Activated CD8-positive, alpha-beta memory T cell treated with anti-CD3 and anti-CD28 coated beads, Interleukin-2, amount 10 ng/mL, durations not matched to agents 7 days and 5 days (primary cell): Measurements from ENCODE around the gene POLR3GL. TPM values are rescaled to one million over a fixed set of nuclear protein-coding genes. Genes with fewer than 3 reads are reported as not detected.
A peak's percentile ranks its signal among the peaks of the same experiment; 100 is the strongest.
"Not testable (repeated sequence)": the region's sequence is repeated elsewhere in the genome, so short reads cannot be mapped to it uniquely, and the experiment has no call there.

ENCODE experiments used
- ATAC-seq: fragments of 150-1000 bp; cut with Tn5 transposase; one replicate; pipeline ENCODE4 v1.10.0; 2021; ENCODE audit warnings: moderate library complexity
- CTCF ChIA-PET: fragments of 350-600 bp; sonication (Branson Sonifier 250); formaldehyde crosslinking; loops from one replicate; lab custom pipeline; 2021; ENCODE audit warnings: antibody characterized with exemption; lab: Charles Lee
- DNase-seq: peaks from one replicate; pipeline ENCODE4 v3.0.0-alpha.2; 2020
- H3K27ac Mint-ChIP-seq: one replicate; pipeline ENCODE4 v1.8.0; 2021; ENCODE audit warnings: mild to moderate bottlenecking, mixed read lengths
- H3K27me3 Mint-ChIP-seq: one replicate; pipeline ENCODE4 v1.8.0; 2021; ENCODE audit warnings: mixed read lengths
- H3K36me3 Mint-ChIP-seq: one replicate; pipeline ENCODE4 v1.8.0; 2021; ENCODE audit warnings: mild to moderate bottlenecking, mixed read lengths
- H3K4me1 Mint-ChIP-seq: one replicate; pipeline ENCODE4 v1.8.0; 2021; ENCODE audit warnings: mixed read lengths
- H3K4me3 Mint-ChIP-seq: one replicate; pipeline ENCODE4 v1.8.0; 2021; ENCODE audit warnings: mild to moderate bottlenecking, moderate library complexity, mixed read lengths
- H3K9me3 Mint-ChIP-seq: one replicate; pipeline ENCODE4 v1.8.0; 2022; ENCODE audit warnings: low read depth, mixed read lengths
- total RNA-seq, 2 experiments: library from RNA; stranded (reverse); gene quantifications; one replicate each; pipeline ENCODE4 v1.2.3, GENCODE V29; 2021

The POLR3GL gene
- 10 to 100 TPM; 23.5 to 29.1 TPM for total RNA-seq

- CTCF ChIA-PET, result interaction anchor here (0.6 to 9.4 kb wide), 11 partner anchors 7 to 119 kb away, joined by 3 to 95 read pairs (median 7); partner anchors contain the start of genes NUDT17 and RBM8A
- Mint-ChIP-seq H3K27ac (peak within 1 kb of the TSS; percentile 91), H3K4me1 (peaks cover 49% of the 10 kb centered on the region), H3K36me3 (peaks cover 13% of the 10 kb centered on the region), H3K9me3 (peaks cover 2% of the 10 kb centered on the region), H3K4me3 (peak within 1 kb of the TSS; percentile 86), H3K27me3 (no peaks in the 10 kb centered on the region)
- ATAC-seq (peak; percentile 93), DNase-seq (peak; percentile 97)
These were observed at the start of gene POLR3GL, which contains the start of gene ANKRD34A for GRCh38 chr1:145964328-145965118. POLR3GL (plus strand) TSS chr1:145964690; CDS start chr1:145974866, 10,176 bp downstream. ANKRD34A (minus strand) TSS chr1:145964575; CDS start chr1:145961759, 2,816 bp downstream.

- Mint-ChIP-seq H3K27ac (no peak overlapping the region), H3K27me3 (no peaks in the 10 kb centered on the region), H3K36me3 (peaks cover 27% of the 10 kb centered on the region), H3K4me1 (peaks cover 46% of the 10 kb centered on the region), H3K4me3 (peak overlapping the region; percentile 28), H3K9me3 (no peaks in the 10 kb centered on the region)
- ATAC-seq (no peak), DNase-seq (no peak)
- CTCF ChIA-PET, result interaction anchor here (3.6 to 14.6 kb wide), 2 partner anchors 7 to 70 kb away, joined by 22 to 184 read pairs; partner anchors contain the start of genes ITGA10 and NUDT17
These were observed 47.7 kb upstream of the POLR3GL start for GRCh38 chr1:145916745-145917144.

- ATAC-seq (no peak), DNase-seq (no peak)
- CTCF ChIA-PET, result interaction anchor here (2.4 to 14.6 kb wide), 3 partner anchors 8 to 71 kb away, joined by 11 to 184 read pairs (median 22); partner anchors contain the start of genes ITGA10, NUDT17 and RBM8A
- peaks cover 45% of the 10 kb centered on the region for H3K4me1 Mint-ChIP-seq
- H3K36me3 Mint-ChIP-seq, result peaks cover 22% of the 10 kb centered on the region
- H3K27ac Mint-ChIP-seq, result peak overlapping the region; percentile 95
- H3K27me3 Mint-ChIP-seq, result no peaks in the 10 kb centered on the region
- peak overlapping the region; percentile 91 for H3K4me3 Mint-ChIP-seq
- no peaks in the 10 kb centered on the region for H3K9me3 Mint-ChIP-seq
These were observed 46.9 kb upstream of the POLR3GL start for GRCh38 chr1:145917595-145917994.

- Mint-ChIP-seq H3K4me3 (peak within 1 kb of the TSS; percentile 91), H3K36me3 (peaks cover 25% of the 10 kb centered on the region), H3K9me3 (no peaks in the 10 kb centered on the region), H3K27ac (peak within 1 kb of the TSS; percentile 95), H3K27me3 (no peaks in the 10 kb centered on the region), H3K4me1 (peaks cover 42% of the 10 kb centered on the region)
- CTCF ChIA-PET, result interaction anchor here (1.0 to 14.6 kb wide), 8 partner anchors 9 to 71 kb away, joined by 3 to 184 read pairs (median 7); partner anchors contain the start of genes ITGA10, LIX1L, NUDT17 and PIAS3
- peak; percentile 93 for ATAC-seq
- DNase-seq, result peak; percentile 94
These were observed 46.1 kb upstream of the POLR3GL start, which contains the start of gene PEX11B for GRCh38 chr1:145918144-145918991. PEX11B (minus strand) TSS chr1:145918717; CDS start chr1:145918688, 29 bp downstream.

GRCh38 chr1:145918992-145919939 lies 45.2 kb upstream of the POLR3GL start:
- Mint-ChIP-seq H3K27me3 (no peaks in the 10 kb centered on the region), H3K4me3 (peak overlapping the region; percentile 91), H3K4me1 (peaks cover 40% of the 10 kb centered on the region), H3K27ac (peak overlapping the region; percentile 95), H3K9me3 (no peaks in the 10 kb centered on the region), H3K36me3 (peaks cover 22% of the 10 kb centered on the region)
- ATAC-seq (peak; percentile 91), DNase-seq (peak; percentile 62)
- CTCF ChIA-PET, result interaction anchor here (0.9 to 14.6 kb wide), 9 partner anchors 8 to 72 kb away, joined by 3 to 184 read pairs (median 5); partner anchors contain the start of genes ANKRD34A, ITGA10, LIX1L and NUDT17

- peak overlapping the region; percentile 38 for H3K27ac Mint-ChIP-seq
- H3K4me3 Mint-ChIP-seq, result peak overlapping the region; percentile 91
- not testable (repeated sequence) for H3K27me3 Mint-ChIP-seq, ATAC-seq, H3K9me3 Mint-ChIP-seq, DNase-seq
- CTCF ChIA-PET, result interaction anchor here (14.6 kb wide), 1 partner anchor 73 kb away, joined by 184 read pairs; the partner anchor contains the start of gene NUDT17
- H3K4me1 Mint-ChIP-seq, result peaks cover 36% of the 10 kb centered on the region
- H3K36me3 Mint-ChIP-seq, result peaks cover 17% of the 10 kb centered on the region
These were observed 44.2 kb upstream of the POLR3GL start for GRCh38 chr1:145920297-145920696.

GRCh38 chr1:145922266-145922665 lies 42.2 kb upstream of the POLR3GL start:
- Mint-ChIP-seq H3K27ac (no peak overlapping the region), H3K4me1 (peaks cover 37% of the 10 kb centered on the region), H3K27me3 (no peaks in the 10 kb centered on the region), H3K36me3 (peaks cover 6% of the 10 kb centered on the region), H3K4me3 (no peak overlapping the region), H3K9me3 (no peaks in the 10 kb centered on the region)
- CTCF ChIA-PET, result interaction anchor here (2.1 kb wide), 1 partner anchor 12 kb away, joined by 12 read pairs; the partner anchor contains the start of gene ITGA10
- no peak for ATAC-seq
- DNase-seq, result no peak

GRCh38 chr1:145926686-145927062 lies 37.8 kb upstream of the POLR3GL start:
- no peaks in the 10 kb centered on the region for H3K9me3 Mint-ChIP-seq
- ATAC-seq (peak; percentile 40), DNase-seq (peak; percentile 74)
- H3K4me3 Mint-ChIP-seq, result no peak overlapping the region
- H3K36me3 Mint-ChIP-seq, result peaks cover 11% of the 10 kb centered on the region
- no peaks in the 10 kb centered on the region for H3K27me3 Mint-ChIP-seq
- H3K27ac Mint-ChIP-seq, result no peak overlapping the region
- CTCF ChIA-PET, result interaction anchor here (1.0 to 3.0 kb wide), 11 partner anchors 16 to 86 kb away, joined by 3 to 30 read pairs (median 8); partner anchors contain the start of genes ANKRD34A, ITGA10, LIX1L and NUDT17
- H3K4me1 Mint-ChIP-seq, result peaks cover 18% of the 10 kb centered on the region

GRCh38 chr1:145927063-145927886 lies 37.2 kb upstream of the POLR3GL start, which contains the start of gene RBM8A:
RBM8A (minus strand) TSS chr1:145927484; CDS start chr1:145927426, 58 bp downstream.
- CTCF ChIA-PET, result interaction anchor here (0.9 to 3.0 kb wide), 17 partner anchors 9 to 107 kb away, joined by 3 to 30 read pairs (median 7); partner anchors contain the start of genes ANKRD34A, ITGA10, LIX1L and NUDT17
- H3K4me3 Mint-ChIP-seq, result no peak within 1 kb of the TSS
- peak; percentile 97 for ATAC-seq

GRCh38 chr1:145927916-145928643 lies 36.4 kb upstream of the POLR3GL start:
- DNase-seq (no peak), ATAC-seq (no peak)
- Mint-ChIP-seq H3K9me3 (no peaks in the 10 kb centered on the region), H3K4me3 (no peak overlapping the region), H3K4me1 (peaks cover 30% of the 10 kb centered on the region), H3K27me3 (no peaks in the 10 kb centered on the region), H3K27ac (no peak overlapping the region), H3K36me3 (peaks cover 12% of the 10 kb centered on the region)
- CTCF ChIA-PET, result interaction anchor here (0.9 to 3.0 kb wide), 16 partner anchors 10 to 106 kb away, joined by 3 to 30 read pairs (median 7); partner anchors contain the start of genes ANKRD34A, ITGA10, LIX1L and NUDT17

More at GRCh38 chr1:145927063-145927886, 37.2 kb upstream of the POLR3GL start, which contains the start of gene RBM8A:
- Mint-ChIP-seq H3K4me1 (peaks cover 22% of the 10 kb centered on the region), H3K36me3 (peaks cover 13% of the 10 kb centered on the region), H3K27ac (no peak within 1 kb of the TSS), H3K27me3 (no peaks in the 10 kb centered on the region), H3K9me3 (no peaks in the 10 kb centered on the region)
- peak; percentile 99 for DNase-seq
